Measurements from ENCODE around the gene ZNF423.

ZNF423 gene

DNA sequence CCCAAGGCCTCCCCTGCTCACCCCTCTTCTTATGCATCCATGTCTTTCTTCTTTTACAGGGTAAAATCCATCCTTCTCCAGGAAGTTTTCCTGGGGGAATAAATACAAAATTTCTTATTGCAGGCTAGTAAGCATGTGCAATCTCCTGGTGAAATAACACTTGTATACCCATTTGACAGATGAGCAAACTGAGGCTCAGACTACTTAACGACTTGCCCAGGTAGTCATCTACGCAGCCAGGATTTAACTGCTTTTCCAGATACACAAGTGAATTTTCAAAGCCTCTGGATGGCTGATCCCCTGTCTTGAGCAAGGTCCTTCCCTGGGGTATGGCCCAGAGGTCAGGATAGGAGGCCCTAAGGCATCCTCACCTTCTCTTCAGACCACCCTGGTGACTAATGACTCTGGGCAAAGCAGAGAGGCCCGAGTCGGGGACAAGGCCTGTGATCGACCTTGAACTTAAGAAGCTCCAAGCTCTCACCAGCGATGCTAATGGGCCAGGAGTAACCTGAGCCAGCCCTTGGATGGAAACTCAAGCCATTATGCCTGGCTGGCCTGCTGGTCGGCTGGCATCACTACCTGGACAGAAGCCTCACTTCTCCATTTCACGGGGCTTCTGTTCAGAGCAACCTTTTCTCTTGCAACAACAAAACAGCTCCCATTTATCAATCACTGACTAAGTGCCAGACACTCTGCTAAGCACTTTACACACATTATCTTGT lies 33.1 kb downstream of the ZNF423 start:
- DNase-seq: no peak

GRCh38 chr16:49821614-49822282 lies 34.2 kb downstream of the ZNF423 start:
- DNase-seq: no peak

- no peak for DNase-seq
Measured at GRCh38 chr16:49821156-49821555, 34.8 kb downstream of the ZNF423 start.

- no peak for DNase-seq
Measured at GRCh38 chr16:49817754-49818507, 38.0 kb downstream of the ZNF423 start.

DNA sequence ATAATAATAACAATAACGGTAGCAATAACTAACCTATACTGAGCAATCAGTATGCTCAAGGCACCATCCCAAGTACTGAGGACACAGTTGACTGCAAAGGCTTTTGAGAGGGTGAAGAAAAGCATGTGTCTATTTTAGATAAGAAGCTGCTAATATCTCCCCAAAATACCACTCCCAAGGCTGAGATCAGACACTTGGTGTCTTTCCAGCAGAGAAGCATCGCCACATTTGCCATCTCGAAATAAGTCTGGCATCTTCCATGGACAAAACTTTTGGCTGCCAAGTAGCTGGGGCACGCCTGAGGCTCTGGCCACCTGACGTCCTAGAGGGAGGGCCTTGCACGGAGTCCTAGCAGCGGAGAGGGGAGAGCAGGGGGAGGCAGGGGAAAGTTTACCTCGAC lies 39.0 kb downstream of the ZNF423 start:
- no peak for DNase-seq

GRCh38 chr16:49811644-49812334 lies 44.1 kb downstream of the ZNF423 start:
- no peak for DNase-seq

GRCh38 chr16:49810831-49811230 lies 45.1 kb downstream of the ZNF423 start:
- DNase-seq: no peak

- DNase-seq: no peak
Measured at GRCh38 chr16:49809561-49809960, 46.4 kb downstream of the ZNF423 start.

DNA sequence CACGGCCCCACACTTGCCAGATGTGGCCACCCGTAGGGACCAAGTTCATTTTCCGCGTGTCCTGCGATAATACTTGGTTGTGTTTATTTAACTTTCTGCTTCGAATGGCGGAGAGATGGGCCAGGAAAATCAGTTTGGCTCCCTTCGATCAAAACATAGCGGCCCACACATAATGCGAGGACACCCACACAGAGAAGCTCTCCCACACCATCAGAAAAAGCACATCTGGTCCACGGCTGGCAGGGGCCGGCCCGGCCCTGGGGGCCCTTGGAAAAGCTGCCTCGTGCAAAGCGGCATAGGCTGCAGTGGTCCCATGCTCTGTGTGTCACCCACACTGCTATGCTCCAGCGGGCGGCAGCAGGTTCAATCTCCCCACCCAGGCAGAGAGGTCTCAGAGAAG lies 46.9 kb downstream of the ZNF423 start:
- no peak for DNase-seq

DNA sequence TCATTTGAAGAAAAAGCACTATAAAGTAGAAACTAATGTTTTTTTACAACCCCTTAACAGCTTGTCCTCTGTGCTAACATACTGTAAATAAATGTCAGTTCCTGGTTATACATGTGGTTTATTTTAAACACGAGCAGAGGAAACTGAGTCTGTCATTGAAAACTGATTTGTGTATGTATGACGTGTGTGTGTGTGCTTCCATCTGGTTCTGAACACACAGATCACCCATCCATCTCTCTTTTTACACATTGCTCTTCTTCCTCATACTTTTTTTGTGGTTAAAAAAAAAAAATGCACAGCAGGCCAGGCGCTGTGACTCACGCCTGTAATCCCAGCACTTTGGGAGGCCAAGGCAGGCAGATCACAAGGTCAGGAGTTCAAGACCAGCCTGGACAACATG lies 49.5 kb downstream of the ZNF423 start:
- DNase-seq: no peak

GRCh38 chr16:49801290-49801689 lies 54.6 kb downstream of the ZNF423 start:
- DNase-seq: no peak

DNA sequence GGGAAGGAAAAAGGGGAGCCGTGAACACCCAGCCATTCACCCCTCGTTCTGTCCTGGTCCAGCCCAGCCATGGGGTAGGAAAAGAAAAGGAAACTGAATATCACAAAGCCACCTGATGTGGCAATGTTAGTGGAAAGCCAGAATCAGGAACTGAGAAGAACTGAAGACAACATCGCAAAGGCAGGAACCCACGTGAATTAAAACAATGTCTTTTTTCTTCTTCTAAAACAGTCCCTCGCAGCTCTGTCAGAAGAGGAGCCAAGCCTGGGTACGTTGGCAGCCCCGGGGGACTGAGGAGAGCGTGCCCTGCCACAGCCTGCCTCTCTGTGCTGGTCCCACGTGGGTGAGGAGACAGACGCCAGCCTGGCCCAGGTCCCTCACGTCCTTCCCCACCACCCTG lies 55.0 kb downstream of the ZNF423 start:
- DNase-seq: no peak

DNA sequence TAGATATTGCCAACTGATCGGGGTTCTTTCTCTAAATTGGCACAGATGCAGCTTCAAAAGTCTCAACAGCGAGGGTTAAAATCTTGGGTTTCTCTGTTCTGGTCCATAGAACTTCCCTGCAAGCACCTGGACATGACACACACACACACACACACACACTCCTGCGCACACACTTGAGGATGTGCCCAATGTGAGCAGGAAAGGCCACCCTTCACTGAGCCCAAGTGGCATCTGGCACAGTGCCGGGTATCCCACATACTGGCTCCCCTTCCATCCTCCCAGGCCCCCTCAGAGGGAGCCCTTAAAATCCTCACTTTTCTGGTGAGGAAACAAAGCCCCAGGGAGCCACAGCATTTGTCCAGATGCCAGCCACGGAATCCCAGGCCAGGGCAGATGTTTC lies 55.5 kb downstream of the ZNF423 start:
- DNase-seq: no peak

- no peak for DNase-seq
Measured at GRCh38 chr16:49799172-49799571, 56.7 kb downstream of the ZNF423 start.

DNA sequence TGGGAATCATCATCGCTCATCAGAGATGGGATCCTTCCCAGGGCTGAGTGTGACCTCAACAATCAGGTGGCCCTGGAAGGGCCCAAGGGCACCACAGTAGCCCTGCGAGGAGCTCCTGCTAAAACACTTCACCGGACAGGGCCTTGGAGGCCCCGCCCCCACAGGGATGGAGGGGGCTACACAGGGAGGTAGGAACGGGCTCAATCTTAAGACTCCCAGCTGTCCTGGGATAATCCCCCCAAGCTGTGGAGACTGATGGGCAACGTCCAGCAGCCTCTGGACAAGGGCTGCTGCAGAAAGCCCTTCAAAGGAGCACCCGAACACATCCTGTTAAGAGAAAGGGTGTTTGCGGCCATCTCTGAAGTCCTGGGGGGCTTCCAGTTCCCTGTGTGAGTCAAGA lies 60.4 kb downstream of the ZNF423 start:
- no peak for DNase-seq

DNA sequence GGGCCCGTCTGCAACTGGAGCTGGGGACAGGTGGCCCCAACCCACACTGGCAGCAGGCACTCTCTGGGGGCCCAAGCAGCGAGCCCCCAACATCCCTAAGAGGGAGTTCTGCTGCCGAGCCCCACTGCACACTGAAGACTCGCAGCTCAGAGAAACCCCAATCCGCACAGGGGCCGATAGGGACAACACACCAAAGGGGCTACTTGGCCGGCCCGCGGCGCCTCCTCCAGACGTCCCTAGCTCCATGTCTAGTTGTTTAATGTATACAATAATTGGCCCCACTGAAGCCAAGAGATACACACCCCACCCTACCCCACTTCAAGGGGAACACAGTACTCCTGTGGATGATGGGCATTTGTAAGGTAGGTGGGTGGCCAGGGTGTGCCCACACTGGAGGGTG lies 62.7 kb downstream of the ZNF423 start:
- DNase-seq: no peak

- no peak for DNase-seq
Measured at GRCh38 chr16:49789616-49790015, 66.3 kb downstream of the ZNF423 start.

DNA sequence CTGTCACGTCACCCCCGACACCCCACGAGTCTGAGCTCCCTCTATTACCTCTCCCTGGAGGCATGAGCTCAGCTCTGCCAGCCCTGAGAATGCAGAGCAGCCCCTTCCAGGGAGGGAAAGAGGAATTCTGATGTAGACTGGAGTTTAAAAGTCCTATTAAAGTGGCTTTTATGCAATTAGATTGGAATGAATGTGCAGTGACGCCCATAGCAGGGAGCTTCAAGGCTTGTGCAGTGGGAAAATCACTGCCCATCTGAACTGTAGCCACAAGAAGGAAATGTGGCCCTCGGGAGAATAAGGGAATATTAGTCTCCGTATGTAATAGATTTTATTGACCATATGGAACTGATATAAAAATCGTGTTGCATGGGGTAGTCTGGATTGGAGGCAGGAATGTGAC lies 66.9 kb downstream of the ZNF423 start:
- DNase-seq: no peak

- DNase-seq: no peak
Measured at GRCh38 chr16:49788572-49788971, 67.3 kb downstream of the ZNF423 start.

GRCh38 chr16:49786926-49787557 lies 68.9 kb downstream of the ZNF423 start:
- DNase-seq: no peak

GRCh38 chr16:49785970-49786369 lies 69.9 kb downstream of the ZNF423 start:
- DNase-seq: no peak

GRCh38 chr16:49782405-49782804 lies 73.5 kb downstream of the ZNF423 start:
- no peak for DNase-seq

DNA sequence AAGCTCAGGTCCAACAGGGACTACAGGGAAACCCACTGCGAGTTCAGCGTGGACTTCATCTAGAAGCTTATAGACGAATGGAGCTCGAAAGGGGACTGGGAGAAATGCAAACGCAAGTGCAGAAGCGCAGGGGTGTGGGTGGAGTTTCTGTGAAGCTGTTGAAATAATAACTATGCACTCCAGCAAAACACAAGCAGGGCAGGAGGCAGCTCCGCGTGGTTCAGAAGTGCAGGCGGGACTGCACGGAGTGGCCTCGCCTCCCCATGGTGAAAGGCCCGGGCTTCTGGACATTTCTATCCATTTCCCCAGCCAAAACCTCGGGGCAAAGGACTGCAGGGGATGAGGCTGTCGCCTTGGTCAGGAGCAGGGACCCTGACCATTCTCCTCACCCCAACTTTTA lies 74.5 kb downstream of the ZNF423 start:
- no peak for DNase-seq

Measured in SHP77 treated with DMSO at 0.1 percent for 48 hours (cell line).